Activated gamma-delta T cell treated with anti-CD3 and anti-CD28 coated beads, Interleukin-2, amount 50 U/mL, for 16 hours (primary cell): ENCODE measurements around the gene GPR32.
"Not testable (repeated sequence)": the region's sequence is repeated elsewhere in the genome, so short reads cannot be mapped to it uniquely, and the experiment has no call there.

Source experiments
- DNase-seq: peaks from one replicate; pipeline ENCODE4 v3.0.0-alpha.2; 2020; ENCODE audit warnings: low read depth

The GPR32 gene, protein sequence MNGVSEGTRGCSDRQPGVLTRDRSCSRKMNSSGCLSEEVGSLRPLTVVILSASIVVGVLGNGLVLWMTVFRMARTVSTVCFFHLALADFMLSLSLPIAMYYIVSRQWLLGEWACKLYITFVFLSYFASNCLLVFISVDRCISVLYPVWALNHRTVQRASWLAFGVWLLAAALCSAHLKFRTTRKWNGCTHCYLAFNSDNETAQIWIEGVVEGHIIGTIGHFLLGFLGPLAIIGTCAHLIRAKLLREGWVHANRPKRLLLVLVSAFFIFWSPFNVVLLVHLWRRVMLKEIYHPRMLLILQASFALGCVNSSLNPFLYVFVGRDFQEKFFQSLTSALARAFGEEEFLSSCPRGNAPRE

DNA sequence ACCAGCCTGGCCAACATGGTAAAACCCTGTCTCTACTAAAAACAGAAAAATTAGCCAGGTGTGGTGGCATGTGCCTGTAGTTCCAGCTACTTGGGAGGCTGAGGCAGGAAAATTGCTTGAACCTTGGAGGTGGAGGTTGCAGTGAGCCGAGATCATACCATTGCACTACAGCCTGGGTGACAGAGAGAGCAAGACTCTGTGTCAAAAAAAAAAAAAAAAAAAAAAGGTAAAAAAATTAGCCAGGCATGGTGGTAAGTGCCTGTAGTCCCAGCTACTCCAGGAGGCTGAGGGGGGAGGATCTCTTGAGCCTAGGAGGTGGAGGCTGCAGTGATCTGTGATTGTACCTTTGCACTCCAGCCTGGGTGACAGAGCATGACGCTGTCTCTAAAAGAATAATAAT, at the start of gene GPR32:
TSS of gene GPR32 (plus strand) at position 301 of the 400 bp plus-strand sequence. CDS start 137 bp downstream, outside the sequence.
- DNase-seq = not testable (repeated sequence)

DNA sequence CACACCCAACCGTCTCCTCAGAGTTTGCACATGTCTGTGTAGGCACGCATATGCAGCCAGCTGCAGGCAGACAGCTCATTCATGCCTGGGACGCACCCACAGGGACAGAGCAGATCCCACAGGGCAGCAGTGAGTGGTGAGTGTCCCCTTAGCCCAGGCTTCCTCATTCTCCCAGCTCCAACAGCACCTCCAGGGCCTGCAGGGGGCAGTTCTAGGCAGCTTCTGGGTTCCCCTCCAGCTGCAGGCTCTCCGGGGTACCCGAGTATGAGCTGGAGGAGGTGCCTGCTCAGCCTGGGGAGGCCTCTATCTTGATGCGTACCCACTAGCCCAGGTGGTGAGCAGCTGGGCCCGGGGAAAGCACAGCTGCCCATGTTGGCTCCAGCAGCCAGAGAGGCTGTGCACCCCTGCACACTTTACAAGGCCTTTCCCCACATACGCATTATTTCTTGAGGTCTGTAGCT, 49.3 kb upstream of the GPR32 start:
- DNase-seq = no peak

DNA sequence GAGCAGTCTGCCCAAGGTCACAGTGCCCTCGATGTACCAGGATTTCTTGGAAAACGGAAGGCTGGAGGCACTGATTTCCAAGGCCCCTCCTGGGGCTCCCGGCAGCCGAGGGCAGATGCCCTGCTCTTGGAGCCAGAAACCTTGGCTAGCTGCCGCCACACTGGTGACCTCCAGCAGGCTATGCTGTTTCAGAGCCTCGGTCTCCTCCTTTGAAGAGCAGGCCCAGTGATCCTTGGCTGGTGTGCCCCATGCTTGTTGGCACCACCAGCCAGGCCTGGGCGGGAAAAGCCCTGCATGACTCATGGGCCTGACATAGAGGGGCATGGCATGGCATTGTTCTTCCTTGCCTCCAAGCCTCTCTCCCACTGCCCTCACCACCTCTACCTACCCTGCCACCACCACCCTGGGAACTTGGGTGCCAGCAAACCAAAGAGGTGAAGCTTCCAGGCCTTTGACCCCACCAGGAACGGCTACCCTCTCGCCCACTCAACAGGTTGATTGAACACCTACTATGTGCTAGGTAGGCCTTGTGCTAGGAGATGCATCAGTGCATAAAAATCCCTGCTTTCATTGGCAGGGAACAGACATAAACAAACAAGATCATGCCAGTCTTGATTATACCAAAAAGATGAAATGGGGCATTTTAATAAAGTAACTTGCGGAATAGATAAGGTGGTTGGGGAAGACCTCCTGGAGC, 48.7 kb upstream of the GPR32 start:
- DNase-seq = no peak

DNA sequence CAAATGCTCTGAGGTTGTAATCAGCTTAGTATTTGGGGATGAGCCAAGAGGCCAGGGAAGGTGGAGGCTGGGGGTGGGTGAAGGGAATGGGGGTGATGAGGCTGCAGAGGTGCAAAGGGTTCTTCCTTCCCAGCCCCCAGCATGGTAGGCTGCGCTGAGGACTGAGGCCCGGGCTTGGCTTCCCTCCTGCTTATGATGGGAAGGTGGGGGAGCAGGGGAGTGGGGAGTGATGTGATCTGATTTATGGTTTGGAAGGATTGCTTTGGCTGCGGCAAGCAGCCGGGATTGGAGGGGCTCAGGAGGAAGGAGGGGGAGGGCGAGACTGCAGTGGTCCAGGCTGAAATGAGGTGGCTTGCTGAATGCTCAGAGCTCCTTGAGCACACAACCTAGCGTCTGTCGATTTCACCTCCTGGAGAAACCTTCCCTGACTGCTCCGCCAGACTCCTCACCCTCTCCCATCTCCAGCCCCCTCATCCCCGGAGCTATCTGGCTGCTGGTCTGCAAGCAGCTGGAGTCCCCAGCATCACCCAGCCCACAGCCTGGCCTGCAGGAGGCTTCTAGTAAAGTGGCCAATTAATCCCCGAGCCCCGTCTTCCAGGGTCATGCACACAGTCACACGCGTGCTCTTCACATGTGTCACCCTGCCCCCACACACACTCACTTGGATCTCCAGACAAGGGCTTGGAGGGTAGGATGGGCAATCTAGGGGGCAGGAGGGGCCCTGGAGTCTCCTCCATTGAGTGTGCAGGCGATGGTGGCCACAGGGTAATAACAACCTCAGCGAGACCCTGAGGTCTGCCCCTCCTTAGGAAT, 47.9 kb upstream of the GPR32 start:
- DNase-seq = no peak

DNA sequence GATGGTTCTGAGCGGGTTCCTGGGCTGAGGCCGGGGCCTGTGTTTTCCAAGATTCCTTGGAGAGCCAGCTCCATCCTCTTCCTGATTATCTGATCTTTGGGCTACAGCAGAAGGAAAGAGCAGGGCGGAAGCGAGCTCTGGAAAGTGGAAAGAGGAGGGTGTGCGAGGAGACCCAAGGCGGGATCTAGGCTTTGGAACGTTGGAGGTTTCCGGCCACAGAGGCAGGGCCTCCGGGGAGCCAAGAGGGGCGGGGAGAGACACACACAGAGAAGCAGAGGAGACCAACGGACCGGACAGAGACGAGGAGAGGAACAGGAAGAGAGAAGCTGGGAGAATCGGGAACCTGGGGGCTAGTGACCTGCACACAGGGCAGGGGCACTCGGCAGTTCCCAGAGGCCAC, 47.2 kb upstream of the GPR32 start, which contains the start of gene CLEC11A:
TSS of gene CLEC11A (plus strand) at position 296 of the 400 bp plus-strand sequence. CDS start 162 bp downstream, outside the sequence.
- no peak for DNase-seq

DNA sequence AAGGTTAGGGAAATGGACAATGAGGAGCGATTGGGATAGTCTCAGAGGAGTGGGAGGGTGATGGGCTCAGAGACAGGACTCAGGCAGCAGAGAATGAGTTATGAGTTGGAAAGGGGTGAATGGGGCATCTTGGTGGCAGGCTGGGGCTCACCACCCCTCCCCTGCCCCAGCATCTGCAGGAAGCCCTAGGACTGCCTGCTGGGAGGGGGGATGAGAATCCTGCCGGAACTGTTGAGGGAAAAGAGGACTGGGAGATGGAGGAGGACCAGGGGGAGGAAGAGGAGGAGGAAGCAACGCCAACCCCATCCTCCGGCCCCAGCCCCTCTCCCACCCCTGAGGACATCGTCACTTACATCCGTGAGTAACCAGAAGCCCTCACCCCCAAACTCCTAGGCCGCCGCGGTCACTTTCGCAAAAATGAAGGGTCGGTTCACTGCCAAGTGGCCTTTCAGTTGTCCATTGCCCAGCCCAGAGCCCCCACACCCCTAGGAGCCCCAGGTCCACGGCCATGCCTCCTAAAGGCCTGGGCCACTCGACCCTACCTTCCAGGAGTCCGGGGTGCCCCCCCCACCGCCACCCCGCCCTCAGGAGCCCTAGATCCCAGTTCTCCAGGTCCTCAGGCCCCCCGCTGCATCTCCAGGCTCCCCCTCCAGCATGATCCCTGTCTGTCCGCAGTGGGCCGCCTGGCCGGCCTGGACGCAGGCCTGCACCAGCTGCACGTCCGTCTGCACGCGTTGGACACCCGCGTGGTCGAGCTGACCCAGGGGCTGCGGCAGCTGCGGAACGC, 46.3 kb upstream of the GPR32 start:
- no peak for DNase-seq

DNA sequence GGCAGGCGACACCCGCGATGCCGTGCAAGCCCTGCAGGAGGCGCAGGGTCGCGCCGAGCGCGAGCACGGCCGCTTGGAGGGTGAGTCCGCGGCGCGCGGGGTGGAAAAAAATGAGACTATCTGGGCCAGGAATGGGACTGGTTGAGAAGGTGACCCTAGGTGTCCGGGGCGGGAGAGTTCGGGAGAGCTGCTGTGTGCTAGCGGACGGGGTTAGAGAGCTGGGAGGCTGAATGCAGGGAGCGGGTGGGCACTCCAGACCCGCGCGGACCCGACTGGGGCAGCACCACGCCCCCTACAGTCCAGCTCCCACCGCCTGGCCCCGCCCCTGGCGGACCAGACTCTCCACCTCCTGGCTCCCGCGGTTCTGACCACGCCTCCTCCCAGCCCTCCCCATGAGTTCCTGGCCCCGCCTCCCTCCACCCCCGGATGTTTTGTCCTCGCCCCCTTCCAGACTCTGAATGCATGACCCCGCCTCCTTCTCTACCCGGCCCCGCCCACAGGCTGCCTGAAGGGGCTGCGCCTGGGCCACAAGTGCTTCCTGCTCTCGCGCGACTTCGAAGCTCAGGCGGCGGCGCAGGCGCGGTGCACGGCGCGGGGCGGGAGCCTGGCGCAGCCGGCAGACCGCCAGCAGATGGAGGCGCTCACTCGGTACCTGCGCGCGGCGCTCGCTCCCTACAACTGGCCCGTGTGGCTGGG, 45.6 kb upstream of the GPR32 start:
- DNase-seq = peak; percentile 92

DNA sequence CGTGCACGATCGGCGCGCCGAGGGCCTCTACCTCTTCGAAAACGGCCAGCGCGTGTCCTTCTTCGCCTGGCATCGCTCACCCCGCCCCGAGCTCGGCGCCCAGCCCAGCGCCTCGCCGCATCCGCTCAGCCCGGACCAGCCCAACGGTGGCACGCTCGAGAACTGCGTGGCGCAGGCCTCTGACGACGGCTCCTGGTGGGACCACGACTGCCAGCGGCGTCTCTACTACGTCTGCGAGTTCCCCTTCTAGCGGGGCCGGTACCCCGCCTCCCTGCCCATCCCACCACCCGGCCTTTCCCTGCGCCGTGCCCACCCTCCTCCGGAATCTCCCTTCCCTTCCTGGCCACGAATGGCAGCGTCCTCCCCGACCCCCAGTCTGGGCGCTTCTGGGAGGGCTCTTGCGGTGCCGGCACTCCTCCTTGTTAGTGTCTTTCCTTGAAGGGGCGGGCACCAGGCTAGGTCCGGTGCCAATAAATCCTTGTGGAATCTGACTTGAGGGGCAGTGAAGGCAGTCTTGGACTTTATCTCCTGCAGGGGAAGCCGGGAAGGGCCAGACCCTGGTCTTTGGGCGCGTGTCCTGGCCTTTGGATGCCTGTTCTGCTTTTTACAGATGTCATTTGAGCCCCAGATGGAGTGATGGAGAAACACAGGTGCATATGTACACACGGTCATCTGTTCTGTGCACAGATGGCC, 44.9 kb upstream of the GPR32 start:
- no peak for DNase-seq

DNA sequence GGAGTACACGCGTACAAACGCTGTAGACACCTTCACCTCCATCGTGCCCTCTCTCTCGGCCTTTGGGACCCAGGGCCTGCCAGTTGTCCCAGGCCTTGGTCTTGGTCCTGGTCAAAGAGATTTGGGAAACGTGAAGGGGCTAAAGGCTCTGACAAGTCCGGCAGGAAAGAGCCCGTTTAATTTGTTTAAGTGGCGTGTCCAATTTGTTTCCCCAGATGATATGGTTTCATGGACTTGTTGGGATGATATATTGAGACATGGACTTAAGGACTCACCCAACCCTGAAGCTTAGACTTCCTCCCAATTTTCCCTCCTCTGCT, 44.4 kb upstream of the GPR32 start:
- no peak for DNase-seq

DNA sequence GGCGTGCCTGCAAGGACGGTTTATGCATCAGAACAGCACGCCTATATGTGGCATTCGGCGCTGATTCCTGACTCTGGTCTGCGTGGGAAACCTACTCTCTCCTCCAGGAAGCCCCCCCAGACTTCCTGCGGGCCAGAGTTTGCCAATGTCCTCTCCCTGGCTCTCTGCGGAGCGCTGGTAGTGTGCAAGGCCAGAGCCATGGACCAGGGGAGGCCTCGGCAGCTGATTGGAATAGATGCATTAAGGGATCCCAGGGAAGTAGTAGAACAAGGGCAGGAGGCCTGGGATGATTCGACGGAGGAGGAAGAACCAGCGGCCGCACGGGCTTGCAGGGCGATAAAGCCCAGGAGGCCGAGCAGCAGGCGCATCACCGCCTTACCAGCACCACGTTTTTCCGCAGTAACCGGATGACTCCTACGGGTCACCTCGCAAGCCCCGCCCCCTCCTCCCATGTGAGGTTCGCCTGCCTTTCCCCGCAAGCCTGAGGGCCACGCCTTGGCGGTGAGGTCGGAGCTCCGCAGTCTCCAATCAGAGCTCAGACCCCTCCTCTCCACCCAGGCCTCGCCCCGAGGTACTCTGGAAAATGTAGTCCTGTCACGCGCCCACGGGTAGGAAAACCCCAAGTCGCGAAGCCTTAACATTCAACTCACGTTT, 42.1 kb upstream of the GPR32 start:
- peak; percentile 67 for DNase-seq

DNA sequence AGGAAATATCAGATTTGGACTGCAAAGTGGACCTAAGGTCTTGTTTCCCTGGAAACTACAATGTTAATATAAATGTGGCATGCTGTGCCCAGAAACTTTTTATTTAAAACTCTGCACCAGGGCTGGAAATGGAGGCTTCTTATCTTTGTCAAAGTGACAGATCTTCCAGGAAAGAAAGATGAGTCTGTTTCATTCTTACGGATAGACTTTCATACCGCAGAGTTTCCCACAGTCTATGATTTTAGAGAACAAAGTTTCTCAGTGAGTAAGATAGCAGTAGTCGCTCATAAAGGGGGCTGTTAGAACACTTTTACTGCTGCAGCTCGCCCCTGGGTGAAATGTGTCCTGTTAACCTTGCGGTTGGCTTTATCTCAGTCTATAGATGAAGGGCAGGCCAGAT, 40.4 kb upstream of the GPR32 start:
- DNase-seq = no peak

DNA sequence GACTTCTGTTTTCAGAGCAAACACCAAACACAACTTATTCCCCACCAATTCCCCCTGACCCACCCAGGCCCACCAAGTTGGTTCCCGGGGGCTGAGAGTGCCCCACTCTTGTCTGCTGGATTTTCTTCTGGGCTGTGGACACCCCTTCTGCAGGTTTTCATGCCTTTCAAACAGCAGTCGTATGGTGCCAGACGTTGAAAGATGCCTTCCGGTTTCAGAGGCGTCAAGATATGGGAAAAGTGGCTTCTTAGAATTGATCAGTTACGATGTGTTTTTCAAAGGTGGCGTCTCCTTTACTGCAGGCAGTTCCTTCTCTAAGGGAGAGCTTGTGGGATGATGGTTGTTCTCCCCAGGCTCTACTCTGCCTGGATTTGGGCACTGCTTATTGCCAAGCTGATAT, 34.4 kb upstream of the GPR32 start:
- no peak for DNase-seq

DNA sequence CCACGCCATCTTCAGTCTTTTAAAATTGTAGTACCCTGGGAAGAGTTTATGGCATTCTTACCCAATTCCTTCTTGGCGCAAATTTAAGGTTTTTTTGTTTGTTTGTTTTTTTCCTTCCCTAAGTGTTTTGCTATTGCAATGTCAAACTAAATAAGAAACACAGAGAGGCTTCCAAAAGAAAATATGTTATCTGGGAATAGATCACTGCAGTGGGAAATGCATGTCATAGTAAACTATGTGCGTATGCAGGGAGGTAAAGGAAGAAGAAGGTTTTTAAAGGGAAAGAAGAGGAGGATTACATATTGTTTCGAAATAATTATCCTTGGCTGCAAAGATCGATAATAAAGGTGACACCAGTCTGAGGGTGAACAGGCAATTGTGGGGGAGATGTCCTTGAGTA, 33.9 kb upstream of the GPR32 start:
- no peak for DNase-seq

DNA sequence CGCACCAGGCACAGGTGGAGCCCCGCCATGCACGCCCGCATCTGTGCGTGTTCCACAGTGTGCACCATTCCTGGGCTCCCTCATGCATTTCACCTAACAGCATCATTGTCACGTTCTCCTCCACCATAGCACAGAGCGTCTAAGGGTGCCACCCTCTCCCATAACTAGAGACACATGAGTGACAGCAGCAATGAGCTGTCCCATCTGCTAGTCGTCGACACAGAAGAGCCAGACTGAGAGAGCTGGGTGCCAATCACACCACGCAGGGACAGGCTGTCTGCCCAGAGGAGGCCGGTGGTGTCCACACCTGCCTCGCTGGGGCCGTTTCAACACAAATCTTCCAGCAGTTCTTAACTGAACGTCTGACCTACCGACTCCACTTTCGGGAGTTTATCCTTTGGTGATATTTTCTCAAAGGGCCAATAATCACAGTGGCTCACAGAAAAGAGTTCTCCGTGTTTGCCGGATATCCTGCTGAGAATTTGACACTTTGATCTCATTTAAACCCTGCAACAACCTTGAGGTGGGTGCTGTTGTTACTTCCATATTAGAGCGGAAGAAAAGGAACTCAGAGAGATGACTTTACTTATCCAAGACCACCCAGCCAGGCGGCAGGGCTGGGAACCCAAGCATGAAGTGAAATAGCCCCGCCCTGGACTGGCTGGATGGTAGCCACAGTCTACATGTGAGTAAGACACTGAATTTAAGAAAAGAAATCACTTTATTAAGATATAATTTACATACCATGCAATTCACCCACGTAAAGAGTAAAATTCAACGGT, 30.9 kb upstream of the GPR32 start:
- no peak for DNase-seq

DNA sequence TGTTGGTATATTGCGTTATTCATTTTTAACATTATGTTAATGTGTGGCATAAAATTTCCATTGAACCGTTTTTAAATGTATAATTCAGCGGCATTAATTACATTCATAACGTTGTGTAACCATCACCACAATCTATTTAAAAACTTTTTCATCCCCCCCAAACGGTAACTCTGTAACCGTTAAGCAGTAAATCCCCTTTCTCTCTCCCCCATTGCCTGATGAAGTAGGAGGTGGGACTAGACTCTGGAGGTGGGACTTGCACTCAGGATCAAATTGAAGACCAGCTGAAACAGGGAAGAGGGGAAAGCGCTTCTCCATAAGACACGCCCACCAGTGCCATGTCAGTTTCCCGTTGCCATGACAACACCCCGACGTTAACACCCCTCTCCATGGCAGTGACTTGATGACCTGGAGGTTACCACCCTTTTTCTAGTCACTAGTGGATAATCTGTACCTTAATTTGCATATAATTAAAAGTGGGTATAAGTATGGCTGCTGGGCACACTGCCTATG, 30.3 kb upstream of the GPR32 start:
- DNase-seq = no peak

DNA sequence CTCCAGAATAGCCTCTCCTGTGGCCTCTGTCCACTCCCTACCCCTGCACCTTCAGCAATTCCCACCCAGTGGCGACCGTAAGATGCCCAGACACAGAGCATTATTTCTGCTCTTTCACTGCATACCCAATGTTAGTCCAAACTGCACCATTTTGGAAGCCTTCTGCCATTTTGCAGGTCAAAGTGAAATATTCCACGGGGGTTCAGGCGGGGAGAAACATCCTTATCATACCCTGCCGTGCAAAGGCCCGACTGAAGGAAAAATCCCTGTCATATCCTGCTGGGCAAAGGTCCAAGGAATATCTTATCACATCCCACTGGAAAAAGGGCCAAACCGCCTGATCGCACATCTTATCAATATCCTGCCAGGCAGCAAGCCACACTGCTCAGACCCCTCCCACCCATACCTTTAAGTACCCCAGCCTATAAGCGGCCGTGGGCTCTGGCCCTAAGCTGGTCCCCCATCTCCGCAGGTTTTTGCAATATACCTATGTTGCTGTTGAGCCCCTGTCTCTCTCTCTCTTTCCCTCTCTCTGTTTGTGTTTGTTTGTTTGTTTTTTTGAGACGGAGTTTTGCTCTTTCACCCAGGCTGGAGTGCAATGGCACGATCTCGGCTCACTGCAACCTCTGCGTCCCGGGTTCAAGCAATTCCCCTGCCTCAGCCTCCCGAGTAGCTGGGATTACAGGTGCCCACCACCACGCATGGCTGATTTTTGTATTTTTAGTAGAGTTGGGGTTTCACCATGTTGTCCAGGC, 28.9 kb upstream of the GPR32 start:
- no peak for DNase-seq

DNA sequence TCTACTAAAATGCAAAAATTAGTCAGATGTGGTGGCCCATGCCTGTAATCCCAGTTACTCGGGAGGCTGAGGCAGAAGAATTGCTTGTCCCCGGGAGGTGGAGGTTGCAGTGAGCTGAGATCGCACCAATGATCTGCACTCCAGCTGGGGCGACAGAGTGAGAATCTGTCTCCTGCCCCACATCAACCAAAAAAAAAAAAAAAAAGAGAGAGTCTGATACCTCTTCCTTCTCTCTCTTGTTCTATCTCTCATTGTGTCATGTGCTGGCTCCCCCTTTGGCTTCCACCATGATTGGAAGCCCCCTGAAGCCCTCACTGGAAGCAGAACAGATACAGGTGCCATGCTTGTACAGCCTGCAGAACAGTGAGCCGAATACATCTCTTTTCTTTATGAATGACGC, 26.7 kb upstream of the GPR32 start:
- no peak for DNase-seq

DNA sequence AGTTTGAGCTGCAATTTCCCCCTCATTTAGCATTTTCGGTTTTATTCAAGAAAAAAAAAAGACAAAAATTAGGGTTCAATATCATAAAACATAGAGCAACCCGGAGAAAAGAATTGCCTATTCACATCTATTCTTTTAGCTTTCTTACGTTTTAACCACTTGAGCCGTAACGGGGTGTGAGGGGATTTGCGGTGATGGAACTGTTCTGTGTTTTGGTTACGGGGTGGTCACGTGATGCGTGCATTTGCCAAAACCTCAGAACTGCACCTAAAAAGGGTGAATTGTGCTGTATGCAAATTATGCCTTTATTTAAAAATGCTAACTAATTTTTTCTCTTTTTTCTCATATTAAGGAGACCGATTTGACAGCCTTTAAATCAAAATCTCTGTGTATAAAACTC, 25.0 kb upstream of the GPR32 start:
- DNase-seq = no peak
